GM19467 (cell line): ENCODE results near the gene LDHD.
"Not testable (repeated sequence)": the region's sequence is repeated elsewhere in the genome, so short reads cannot be mapped to it uniquely, and the experiment has no call there.

ENCODE experiments used
- ATAC-seq: cut with Tn5 transposase; IDR thresholded peaks from one replicate; pipeline ENCODE4 v1.9.1; 2021; ENCODE audit warnings: mild to moderate bottlenecking, moderate library complexity; ENCODE audit not compliant: unreplicated experiment

The LDHD gene

GRCh38 chr16:75100603-75100990 is 16.0 kb downstream of the LDHD start:
- ATAC-seq = no peak

DNA sequence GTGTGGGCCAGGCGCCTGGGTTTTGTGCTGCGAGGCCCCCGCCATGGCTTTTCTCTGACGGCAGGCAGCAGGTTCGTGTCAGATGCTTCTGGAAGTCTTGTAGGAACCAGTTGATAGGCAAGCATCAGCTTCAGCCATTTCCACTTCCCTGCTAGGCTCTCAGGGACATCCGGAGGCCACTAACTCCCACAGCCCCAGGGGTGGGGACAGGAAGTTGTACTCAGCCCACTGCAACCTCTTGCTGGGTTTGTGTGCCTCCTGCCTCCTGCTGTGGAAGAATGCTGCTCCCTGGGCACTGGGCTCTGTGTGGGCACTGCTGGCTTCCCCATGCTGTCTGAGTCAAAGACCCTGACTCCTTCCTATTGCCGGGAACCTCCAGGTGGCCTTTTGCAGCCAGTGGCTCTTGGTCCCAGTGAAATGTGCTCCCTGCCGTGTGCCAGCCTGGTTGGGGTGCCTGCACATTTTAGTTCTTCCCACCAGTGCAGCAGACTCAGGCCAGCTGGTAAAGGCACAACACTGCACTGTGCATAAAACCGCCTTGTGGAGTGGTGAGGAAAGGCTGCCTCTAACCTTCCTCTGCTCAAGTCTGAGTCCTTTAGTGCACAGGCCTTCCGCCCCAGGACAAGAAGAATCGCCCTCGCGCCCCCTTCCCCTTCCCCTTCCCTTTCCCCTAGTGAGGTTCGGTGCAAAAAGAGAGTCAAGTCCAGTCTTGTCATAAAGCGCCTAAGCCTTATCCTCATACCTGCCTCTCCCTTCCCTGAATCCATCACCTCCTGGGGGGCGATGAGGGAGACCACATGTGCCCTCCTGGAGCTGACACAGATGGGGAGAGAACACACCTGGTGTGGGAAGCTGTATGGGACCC is 16.6 kb downstream of the LDHD start:
- no peak for ATAC-seq

- no peak for ATAC-seq
Observed at GRCh38 chr16:75099075-75099667, 17.4 kb downstream of the LDHD start.

DNA sequence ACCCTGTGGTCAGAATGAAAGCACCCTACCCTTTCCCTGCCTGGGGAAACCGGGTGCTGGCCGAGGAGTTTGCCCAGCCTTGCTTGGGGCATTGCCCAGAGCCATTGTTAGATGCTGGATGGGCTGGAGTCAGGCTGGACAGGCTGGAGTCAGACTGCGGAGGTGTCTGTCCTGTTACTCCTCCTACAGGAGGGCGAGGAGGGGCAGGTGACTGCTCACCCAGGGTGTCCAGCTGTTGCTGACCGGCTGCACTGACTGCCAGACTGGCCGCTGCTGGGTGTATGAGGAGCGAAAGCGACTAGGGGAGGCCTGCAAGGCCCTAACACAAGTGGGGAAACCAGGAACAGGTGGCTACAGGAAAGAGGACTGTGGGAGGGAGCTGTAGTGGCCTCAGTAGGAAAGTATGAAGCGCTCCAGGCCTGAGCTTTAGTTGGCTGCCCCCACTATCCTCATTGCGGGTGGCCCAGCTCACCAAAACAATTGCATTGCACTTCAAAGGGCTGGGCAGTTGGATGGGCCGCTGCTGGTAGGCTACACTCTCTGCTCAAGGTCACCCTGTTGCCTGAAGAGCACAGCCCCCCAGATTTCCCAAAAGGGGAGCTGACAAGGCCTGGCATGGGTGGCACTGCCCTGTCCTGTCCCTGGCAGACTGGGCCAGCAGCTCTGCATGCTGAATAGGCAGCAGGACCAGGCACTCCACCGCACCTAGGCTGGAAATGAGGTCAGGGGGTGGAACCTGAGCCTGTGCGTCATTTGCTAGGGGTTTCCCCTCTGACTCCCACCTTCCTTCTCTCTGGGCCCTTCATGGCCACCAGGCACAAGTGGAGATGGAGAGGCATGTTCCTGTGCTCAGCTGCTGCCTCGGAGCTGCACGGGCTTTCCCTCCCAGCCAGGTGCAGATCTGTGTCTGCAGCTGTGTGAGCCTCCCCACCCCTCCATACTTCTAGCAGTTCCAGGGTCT is 18.4 kb downstream of the LDHD start:
- ATAC-seq = no peak

DNA sequence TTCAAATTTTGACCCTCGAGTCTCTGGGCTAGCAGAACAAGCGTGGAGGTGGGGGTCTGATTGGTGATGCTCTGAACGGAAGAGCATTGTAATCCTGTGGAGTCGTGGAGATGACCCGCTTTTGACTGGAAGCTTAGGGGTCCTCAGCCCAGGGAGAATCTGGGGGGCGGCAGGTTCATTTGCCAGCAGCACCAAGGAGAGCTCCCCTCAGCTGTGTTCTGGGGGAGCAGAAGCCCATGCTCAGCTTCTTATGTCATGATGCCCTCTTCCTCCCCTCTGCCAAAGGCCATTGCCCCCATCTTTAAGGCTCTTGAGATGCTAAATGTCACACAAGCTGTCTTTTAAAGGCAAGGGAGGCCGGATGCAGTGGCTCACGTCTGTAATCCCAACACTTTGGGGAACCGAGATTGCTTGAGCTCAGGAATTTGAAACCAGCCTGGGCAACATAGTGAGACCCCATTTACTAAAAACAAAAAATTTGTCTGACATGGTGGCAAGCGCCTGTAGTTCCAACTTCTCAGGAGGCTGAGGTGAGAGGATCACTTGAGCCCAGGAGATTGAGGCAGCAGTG is 19.3 kb downstream of the LDHD start:
- no peak for ATAC-seq

DNA sequence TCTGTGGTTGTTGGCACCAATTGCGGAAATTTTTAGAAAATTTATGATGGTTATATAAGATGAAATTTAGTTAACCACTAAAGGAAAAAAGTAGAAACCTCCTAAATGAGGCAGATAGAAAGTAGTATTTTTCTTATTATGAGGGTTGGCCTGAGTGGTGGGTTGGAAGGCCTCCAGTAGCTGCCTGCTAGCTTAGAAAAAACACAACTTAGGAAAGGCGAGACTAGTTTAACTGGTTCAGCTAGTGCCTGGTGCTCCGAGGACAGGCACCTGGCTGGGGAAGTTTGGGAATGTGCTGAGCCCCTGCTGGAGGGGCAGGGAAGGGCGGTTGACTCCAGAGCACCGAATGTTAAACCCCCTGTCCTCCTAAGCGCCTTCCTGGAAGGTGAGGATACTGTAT is 19.9 kb downstream of the LDHD start:
- ATAC-seq = no peak

GRCh38 chr16:75095204-75095621 is 21.4 kb downstream of the LDHD start:
- no peak for ATAC-seq

- ATAC-seq = no peak
Observed at GRCh38 chr16:75093598-75094540, 22.7 kb downstream of the LDHD start.

DNA sequence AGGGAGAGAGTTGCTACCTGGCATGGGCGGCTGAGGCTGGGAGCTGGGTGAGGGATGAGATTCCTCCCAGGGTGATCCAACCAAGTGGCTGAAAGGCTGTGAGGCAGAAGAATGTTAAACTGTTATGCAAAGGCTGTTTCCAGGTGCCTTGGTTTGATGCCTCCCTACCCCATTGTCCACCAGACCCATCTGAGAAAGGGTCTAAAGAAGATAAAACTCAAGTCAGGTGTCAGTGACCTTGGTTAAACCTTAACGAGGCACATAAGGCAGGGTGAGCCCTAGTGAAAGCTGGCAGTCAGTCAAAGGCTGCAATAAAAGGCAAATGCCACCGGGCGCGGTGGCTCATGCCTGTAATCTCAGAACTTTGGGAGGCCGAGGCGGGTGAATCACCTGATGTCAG is 23.8 kb downstream of the LDHD start:
- no peak for ATAC-seq

DNA sequence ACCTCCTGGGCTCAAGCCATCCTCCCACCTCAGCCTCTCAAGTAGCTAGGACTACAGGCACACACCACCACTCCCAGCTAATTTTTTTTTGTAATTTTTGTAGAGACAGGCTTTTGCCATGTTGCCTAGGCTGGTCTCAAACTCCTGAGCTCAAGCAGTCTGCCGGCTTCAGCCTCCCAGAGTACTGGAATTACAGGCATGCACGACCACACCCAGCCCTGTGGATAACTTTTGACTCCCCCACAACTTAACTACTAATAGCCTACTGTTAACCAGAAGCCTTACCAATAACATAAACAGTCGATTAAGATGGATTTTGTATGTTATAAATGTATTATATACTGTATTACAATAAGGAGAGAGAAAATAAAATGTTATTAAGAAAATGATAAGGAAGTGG is 25.0 kb downstream of the LDHD start:
- not testable (repeated sequence) for ATAC-seq

GRCh38 chr16:75090899-75091298 is 25.7 kb downstream of the LDHD start:
- not testable (repeated sequence) for ATAC-seq

- no peak for ATAC-seq
Observed at GRCh38 chr16:75089486-75090202, 26.9 kb downstream of the LDHD start.

- ATAC-seq = no peak
Observed at GRCh38 chr16:75088934-75089333, 27.6 kb downstream of the LDHD start.

- no peak for ATAC-seq
Observed at GRCh38 chr16:75088216-75088615, 28.4 kb downstream of the LDHD start.

DNA sequence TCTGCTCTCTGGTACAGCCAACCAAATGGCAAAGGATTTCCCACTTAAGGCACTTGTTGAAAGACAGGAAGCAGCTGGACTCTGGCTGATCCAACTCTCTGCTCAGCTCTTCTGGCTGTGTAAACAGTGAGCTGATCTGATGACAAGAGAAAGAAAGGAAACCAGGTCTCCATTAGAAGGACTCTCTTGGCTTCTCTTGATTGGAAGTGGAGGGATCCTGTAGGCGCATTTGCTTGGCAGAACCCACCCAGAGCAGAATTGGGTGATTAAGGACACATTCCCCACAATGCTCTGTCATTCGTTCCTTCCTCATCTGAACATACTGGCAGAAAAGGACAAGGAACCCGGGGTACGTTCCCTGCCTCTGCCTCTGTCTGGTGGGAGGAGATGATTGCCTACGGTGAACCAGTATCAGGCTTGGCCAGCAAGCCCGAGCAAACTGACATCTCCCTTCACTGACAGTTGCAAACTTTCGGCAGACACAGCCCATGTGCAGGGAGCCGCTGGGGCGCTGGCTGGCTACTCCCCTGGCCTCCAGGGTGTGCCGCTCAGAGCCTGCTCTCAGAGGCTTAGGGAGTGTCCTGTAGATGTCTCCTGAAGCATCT is 29.1 kb downstream of the LDHD start:
- ATAC-seq = no peak

- ATAC-seq = no peak
Observed at GRCh38 chr16:75086688-75087374, 29.7 kb downstream of the LDHD start.

- ATAC-seq = no peak
Observed at GRCh38 chr16:75086281-75086680, 30.3 kb downstream of the LDHD start.

GRCh38 chr16:75085556-75085955 is 31.0 kb downstream of the LDHD start:
- no peak for ATAC-seq
